Activated effector memory CD4-positive, alpha-beta T cell treated with anti-CD3 and anti-CD28 coated beads, Interleukin-2, amount 50 U/mL, for 16 hours (primary cell): ENCODE data around the gene ALG12.

Experiments
- DNase-seq: peaks from one replicate; pipeline ENCODE4 v3.0.0-alpha.2; 2020

ALG12 gene

DNA sequence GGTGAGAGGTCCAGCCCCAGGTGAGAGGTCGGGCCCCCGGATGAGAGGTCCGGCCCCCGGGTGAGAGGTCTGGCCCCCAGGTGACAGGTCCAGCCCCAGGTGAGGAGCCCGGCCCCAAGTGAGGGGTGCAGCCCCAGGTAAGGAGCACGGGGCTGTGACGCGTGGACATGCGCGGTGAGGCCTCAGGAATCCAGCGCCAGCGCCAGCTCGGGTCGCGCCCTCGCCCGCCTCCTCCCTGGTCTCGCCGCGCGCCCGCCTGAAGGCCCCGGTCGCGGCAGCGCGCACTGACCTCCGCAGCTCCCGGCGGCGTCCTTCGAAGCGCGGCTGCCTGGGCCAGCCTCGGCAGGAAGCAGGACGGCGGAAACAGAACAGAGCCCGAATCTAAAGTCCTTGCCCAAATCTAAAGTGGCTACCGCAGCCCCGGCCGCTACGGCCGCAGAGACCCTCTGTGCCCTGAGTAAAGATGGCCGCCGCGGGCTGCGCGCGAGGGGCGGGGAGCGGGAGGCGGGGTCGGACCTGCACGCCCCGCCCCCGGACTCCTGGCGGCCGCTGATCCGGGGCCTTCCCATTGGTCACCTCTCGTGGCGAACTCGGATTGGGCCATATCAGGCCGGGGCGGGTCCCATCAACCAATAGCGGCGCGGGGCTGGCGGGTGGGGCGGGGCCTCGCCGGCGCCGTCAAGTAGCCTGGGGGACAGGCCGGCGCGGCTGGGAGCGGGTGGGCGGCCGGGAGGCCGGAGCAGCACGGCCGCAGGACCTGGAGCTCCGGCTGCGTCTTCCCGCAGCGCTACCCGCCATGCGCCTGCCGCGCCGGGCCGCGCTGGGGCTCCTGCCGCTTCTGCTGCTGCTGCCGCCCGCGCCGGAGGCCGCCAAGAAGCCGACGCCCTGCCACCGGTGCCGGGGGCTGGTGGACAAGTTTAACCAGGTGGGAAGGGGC, at the start of gene ALG12, which contains the start of gene CRELD2:
Gene ALG12 (minus strand): TSS at position 465 of the 937 bp plus-strand sequence. CDS start 4,673 bp downstream, outside the sequence.
Gene CRELD2 (plus strand): TSS at position 661 of the 937 bp plus-strand sequence. CDS start 136 bp downstream, at position 797.
- DNase-seq: peak; percentile 99

DNA sequence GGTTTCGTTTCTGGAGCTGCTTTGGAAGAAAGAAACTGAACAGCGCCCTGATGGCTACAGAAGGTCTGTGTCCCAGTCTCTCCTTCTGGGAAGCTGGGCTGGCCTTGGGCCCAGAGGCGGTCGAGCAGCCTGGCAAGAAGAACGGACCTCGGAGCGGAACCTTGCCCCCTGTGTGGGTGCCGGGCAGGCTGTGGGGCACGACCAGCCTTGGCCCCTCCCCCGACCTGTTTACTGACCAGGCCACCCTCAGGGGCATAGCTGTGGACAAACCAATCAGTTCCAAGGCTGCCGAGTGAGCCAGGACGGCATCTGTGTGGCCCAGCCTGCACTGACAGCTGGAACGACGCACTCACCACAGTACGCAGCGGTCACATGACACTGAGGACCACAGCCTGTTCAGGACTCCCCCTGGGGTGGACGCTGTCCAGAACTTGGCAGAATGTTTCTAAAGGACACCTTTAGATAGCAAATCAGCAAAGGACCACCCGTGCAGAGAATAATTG, 49.5 kb upstream of the ALG12 start:
- DNase-seq: peak; percentile 61

DNA sequence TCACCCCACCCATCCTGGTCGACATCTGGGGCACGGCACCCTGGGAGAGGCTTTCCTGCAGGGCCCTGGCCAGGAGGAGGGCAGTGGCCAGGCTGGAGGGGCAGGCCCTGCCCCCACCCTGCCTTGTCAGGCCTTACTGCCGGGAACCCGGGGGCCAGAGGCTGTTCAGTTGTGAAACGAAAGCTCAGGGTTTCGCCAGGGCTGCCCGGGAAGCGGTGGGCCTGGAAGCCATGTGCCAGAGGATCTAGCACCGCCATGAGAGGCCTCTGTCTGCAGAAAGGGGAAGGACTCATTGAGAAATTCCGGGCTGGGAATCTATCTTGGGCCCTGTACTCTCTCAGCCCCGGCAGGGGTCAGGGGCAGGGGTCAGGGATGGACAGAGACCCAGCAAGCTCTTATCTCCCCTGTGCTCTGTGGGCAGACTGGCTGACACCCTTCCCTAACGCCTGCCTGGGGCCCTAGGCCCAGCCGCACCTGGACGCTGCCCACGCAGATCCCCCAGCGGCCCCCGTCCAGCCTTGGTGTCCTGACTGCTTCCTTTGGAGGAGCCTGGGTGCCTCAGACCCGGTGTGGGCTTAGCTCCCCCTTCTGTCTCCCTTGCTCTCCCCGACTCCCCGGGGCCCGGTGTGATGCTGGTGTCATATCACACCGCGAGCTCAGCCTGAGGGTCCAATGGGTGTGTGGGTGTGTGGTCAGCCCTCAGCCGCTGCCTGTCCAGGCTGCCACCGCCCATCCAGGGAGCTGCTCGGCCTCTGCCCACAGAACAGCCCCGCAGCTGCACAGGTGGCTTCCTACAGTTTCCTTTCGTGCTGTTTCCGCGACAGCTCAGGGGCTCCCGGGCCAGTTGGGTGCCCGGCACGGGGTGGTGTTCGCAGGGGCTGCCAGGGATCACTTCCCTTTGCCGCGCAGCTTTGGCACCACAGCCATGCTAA, 48.8 kb upstream of the ALG12 start:
- peak; percentile 71 for DNase-seq

DNA sequence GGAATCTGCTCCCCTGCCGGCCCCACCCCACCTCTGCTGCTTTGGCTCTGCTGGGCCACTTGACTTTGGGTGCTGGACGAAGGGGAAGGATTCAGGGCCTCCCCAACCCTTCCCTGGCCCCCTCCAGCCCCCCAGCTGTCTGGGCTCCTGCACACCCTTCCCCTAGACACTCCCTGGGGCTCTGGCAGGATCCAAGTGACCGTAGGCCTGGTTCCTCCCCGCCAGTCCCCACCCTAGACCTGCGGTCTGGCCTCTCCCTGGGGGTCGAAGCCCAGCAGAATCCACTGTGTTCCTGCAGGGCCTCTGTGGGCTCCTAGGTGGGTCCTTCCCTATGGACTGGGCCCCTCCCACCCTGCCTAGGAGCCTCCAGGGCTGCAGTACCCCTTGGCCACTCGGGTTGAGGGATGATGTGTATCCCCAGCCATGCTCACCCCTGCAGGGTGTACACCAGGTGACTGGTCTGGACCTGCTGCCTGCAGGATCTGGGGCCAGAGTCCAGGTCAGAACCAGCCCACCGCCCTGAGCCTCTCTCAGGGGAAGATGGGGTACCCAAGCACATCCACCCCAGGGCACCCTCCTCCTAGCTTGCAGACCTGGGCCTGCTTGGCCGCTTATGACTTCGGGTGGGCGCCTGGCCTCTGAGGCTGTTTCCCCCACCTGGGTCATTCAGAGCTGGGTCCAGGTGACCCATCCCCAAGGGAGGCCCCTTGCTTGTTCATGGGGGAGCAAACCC, 48.0 kb upstream of the ALG12 start:
- DNase-seq: peak; percentile 65

DNA sequence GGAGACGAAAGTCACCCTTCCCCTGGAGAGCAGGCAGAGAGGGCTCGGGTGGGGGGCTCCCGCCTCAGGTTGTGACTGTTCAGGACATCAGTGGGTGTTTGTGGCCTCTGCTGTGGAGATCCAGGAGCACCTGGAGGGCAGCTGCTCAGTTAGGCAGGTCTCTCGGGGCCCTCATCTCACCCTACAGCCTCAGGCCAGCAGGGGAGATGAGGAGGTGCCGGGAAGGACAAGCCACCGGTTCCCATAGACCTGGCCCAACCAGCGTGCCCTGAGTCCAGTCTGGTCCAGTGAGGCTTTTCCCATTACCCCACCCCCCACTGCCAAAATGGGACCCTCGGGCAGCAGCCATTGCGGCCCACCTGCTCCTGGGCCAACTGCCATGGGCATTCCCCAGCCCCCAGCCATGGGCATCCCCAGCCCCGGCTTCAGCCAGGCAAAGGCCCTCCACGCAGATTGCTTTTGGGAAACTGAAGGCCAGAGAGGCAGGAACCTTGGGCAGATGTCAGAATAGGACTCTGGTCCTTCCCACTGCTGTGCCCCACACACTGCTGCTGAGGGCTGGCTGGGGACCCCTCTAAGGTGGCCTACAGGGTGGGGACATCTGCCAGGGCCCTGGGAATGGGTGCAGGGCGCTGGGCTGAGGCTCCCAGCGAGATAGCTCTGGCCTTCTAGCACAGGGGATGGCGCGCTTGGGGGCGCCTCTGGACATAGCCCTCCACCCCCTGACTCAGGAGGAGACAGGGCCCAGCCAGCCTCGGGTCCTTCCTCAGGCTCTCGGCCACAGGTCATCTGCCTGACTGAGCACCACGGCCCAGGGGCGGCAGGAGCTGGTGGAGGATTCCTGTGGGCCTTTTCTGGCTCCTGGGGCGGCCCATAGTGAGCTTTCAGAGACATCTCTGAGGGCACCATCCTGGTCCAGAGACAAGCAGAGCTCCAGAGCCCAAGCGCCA, 47.1 kb upstream of the ALG12 start:
- DNase-seq: peak; percentile 67

DNA sequence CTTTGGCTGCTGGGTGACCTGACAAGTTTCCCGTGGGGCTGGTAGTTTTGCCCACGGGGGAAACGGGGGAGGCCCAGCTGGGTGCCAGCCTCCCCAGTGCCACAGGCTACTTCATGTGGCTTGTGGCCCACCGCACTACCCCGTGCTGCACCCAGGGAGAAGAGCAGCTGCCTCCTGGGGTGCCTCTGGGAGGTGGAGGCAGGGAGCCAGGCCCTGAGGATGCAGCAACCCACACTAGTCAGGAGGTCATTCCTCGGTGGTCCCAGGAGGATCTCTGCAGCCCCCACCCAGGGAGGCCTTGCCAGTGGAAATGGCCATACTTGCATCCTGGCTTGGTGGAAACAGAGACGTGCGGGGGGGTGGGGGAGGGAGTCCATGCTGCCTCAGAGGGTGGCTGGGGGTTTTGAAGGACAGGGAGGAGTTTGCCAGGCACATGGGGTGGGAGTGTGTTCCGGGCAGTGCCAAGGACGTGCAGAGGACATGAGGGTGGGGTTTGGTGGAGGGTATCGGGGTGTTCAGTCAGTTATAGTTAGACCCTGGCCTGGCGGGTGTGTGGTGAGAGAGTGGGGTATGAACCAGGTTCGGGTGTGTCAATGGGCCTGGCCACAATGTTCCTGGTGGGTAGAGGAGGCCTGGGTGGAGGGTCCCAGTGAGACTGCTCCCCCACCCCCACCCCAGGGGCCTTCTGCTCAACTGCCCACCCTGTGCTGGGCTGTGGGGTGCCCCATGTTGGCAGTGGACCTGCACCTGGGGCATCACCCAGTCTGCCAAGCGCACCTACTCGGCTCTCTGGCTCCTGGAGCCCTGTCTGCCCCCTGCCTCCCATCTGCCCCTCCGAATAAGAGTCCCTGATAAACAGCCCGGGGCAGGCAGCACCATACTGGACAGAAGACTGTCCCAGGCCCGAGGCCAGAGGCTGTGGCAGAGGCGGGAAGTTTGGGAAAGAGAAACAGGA, 46.2 kb upstream of the ALG12 start:
- peak; percentile 74 for DNase-seq

DNA sequence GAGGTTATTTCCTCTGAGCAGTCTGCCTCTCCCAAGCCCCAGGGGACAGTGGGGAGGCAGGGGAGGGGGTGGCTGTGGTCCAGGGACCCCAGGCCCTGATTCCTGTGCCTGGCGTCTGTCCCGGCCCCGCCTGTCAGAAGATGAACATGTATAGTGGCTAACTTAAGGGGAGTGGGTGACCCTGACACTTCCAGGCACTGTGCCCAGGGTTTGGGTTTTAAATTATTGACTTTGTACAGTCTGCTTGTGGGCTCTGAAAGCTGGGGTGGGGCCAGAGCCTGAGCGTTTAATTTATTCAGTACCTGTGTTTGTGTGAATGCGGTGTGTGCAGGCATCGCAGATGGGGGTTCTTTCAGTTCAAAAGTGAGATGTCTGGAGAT, 45.4 kb upstream of the ALG12 start:
- DNase-seq: peak; percentile 68

DNA sequence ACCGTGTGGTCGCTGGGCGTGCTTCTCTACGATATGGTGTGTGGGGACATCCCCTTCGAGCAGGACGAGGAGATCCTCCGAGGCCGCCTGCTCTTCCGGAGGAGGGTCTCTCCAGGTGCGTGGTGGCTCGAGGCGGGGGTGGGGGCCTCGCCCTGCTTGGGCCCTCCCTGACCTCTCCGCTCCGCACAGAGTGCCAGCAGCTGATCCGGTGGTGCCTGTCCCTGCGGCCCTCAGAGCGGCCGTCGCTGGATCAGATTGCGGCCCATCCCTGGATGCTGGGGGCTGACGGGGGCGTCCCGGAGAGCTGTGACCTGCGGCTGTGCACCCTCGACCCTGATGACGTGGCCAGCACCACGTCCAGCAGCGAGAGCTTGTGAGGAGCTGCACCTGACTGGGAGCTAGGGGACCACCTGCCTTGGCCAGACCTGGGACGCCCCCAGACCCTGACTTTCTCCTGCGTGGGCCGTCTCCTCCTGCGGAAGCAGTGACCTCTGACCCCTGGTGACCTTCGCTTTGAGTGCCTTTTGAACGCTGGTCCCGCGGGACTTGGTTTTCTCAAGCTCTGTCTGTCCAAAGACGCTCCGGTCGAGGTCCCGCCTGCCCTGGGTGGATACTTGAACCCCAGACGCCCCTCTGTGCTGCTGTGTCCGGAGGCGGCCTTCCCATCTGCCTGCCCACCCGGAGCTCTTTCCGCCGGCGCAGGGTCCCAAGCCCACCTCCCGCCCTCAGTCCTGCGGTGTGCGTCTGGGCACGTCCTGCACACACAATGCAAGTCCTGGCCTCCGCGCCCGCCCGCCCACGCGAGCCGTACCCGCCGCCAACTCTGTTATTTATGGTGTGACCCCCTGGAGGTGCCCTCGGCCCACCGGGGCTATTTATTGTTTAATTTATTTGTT, 44.8 kb upstream of the ALG12 start:
- DNase-seq: no peak

DNA sequence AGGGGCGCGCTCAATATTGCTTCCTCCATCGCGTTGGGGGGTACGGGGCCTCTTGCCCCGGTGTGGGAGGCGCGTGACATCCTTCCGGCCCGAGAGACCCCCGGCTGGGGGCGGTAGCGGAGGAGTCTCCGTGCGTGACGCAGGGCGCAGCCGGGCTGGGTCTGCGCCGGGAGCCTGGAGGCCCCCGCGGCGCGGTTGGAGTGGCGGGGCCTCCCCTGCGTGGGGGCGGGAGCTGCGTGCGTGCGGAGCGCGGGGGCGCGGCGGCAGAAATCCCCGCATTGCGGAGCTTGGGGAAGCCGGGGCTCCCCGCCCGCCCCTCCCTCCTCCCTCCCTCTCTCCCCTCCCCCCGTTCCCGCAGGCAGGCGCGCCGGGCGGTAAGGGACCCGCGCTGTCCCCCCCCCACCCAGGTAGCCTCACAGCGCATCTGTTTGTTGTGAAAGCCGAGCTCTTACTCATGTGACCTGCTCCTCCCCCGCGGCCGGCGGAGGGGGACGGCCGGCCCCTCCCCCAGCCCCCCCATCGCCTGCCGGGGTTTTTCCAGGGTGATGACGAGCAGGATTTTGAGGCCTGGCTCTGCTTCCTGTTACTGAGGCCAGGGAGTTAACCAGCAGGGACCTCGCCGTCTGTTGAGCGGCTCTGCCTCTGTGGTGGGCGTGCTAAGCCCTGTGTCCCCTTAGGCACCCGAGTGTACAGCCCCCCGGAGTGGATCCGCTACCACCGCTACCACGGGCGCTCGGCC, 43.9 kb upstream of the ALG12 start:
- peak; percentile 96 for DNase-seq

DNA sequence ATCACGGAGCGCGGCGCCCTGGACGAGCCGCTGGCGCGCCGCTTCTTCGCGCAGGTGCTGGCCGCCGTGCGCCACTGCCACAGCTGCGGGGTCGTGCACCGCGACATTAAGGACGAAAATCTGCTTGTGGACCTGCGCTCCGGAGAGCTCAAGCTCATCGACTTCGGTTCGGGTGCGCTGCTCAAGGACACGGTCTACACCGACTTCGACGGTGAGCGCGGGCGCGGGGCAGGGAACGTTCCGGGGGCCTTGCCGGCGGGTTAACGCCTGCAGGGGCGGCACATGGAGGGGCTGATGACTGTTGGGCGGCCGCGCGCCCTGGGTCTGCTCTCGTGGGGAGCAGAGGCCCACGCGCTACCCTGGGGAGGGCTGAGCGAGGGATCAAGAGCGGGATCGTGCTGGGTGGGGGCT, 43.4 kb upstream of the ALG12 start:
- DNase-seq: no peak

DNA sequence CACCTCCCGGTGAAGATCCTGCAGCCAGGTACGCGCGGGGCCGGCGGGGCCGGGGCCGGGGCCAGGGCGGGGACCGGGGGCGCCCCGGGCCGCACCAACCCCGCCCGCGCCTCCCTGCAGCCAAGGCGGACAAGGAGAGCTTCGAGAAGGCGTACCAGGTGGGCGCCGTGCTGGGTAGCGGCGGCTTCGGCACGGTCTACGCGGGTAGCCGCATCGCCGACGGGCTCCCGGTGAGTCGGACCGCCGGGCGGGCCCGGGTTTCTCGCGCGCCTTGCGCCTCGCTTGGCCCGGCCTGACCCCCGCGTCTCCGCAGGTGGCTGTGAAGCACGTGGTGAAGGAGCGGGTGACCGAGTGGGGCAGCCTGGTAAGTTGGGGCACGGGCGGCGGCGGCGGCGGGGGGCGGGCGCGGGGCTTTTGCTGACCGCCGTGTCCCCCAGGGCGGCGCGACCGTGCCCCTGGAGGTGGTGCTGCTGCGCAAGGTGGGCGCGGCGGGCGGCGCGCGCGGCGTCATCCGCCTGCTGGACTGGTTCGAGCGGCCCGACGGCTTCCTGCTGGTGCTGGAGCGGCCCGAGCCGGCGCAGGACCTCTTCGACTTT, 42.9 kb upstream of the ALG12 start:
- peak; percentile 80 for DNase-seq

DNA sequence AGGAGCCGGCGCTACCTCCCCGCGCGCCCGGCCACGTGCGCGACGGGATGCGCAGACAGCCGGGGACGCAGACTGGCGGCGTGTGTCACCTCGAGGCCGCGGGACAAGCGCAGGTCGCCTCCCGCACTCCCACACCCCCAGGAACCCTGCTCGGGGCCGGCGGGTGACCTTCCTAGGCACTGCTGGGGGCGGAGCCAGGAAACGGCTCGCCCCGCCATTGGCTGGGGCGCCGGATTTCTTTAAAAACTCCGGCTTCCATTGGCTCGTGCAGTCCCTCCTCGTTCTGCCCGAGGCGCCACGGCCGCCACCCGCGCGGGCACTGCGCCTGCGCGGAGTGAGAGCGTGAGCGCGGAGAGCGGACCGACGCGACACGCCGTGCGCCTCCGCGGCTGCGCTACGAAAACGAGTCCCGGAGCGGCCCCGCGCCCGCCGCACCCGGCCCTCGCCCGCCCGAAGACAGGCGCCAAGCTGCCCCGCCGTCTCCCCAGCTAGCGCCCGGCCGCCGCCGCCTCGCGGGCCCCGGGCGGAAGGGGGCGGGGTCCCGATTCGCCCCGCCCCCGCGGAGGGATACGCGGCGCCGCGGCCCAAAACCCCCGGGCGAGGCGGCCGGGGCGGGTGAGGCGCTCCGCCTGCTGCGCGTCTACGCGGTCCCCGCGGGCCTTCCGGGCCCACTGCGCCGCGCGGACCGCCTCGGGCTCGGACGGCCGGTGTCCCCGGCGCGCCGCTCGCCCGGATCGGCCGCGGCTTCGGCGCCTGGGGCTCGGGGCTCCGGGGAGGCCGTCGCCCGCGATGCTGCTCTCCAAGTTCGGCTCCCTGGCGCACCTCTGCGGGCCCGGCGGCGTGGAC, 42.1 kb upstream of the ALG12 start, which contains the start of gene PIM3:
Gene PIM3 (plus strand): TSS at position 614 of the 846 bp plus-strand sequence. CDS start 176 bp downstream, at position 790.
- DNase-seq: peak; percentile 97

DNA sequence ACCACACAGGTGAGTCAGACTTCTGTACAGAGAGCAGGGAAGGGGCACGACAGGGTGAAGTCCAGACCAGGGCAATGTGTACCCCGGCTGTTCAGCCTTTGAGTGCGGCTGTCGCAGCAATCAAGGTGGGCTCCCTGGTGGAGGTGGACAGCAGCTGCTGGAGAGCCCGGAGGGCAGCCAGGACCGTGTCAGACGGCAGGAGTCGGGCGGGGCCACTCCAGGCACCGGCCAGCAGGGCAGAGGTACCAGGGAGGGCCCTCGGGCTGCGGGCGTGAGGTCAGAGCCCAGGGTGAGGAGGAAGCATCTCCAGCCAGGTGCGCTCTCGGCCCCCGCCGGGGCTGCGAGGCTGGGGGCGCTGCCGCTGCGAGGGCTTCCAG, 41.5 kb upstream of the ALG12 start:
- peak; percentile 77 for DNase-seq

DNA sequence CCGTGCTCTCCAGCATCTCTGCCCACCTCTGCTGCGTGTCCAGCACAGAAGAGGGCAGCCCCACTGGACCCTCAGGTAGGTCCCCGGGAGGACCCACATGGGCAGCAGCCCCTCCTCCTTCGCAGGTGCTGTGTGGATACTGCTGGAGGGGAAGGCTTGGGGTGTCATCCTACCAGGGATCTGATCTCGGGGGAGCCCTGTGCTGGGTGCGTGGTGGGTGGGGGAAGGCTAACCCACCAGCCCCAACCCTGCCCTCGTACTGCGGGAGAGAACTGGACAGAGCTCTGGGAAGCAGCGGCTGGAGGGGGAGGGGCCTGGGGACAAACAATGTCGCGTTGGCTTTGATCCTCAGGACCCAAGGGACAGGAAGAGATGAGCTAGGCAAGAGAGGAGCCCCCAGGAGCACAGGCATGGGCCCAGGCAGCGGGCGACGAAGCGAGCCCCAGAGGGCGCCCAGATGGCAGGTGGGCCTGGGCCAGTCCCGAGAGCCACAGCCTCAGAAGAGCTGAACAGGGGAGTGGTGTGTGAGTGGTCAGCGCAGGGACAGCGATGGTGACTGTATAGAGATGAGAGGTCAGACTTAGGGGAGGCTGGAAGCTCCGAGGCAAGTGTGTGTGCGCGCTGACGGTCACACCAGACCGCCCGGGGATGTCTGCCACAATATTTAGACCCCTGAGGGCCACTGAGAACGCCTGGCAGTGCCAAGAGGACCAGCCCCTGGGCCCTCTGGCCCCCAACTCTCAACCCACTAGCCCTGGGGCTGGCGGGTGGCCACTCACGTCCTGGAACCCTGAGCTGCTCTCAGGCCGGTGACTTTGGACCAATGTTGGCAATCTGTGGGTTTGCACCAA, 40.9 kb upstream of the ALG12 start:
- no peak for DNase-seq

DNA sequence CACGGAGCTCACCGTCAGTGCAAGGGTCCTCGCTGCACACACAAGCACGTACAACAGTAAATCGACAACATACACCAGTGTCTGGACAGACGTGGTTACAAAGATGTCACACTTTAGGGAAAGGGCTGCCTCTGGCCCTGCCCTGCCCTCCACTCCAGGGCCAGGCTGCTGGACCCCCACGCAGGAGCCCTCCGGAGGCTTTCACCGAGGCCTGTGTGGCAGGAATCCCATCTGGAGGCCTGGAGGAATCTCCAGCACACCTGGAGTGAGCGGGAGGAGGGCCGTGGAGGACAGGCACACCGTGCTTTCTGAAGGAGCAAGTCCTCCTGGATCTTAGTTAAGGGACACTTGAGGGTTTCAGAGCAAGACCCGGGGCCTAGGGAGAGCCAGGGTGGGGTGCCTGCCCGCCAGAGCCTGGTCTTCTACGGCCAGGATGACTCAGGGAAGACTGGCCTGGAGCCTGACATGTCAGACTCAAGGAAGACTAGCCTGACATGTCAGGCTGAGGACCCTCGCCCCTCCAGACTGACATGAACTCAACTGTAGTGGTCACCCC, 40.2 kb upstream of the ALG12 start:
- DNase-seq: no peak
